Kidney tubule cell (primary cell): ENCODE results near the gene POM121C.
"Not testable (repeated sequence)": the region's sequence is repeated elsewhere in the genome, so short reads cannot be mapped to it uniquely, and the experiment has no call there.

Experiments used
- DNase-seq: peaks from one replicate; pipeline ENCODE4 v3.0.0-alpha.2; 2018; ENCODE audit warnings: low spot score

The POM121C gene

GRCh38 chr7:75423481-75423880 lies 62.6 kb downstream of the POM121C start:
- DNase-seq: not testable (repeated sequence)

GRCh38 chr7:75421798-75422710 lies 64.0 kb downstream of the POM121C start:
- DNase-seq: not testable (repeated sequence)

- not testable (repeated sequence) for DNase-seq
These were observed 65.9 kb downstream of the POM121C start for GRCh38 chr7:75420152-75420551.

GRCh38 chr7:75419693-75420092 lies 66.4 kb downstream of the POM121C start:
- not testable (repeated sequence) for DNase-seq

GRCh38 chr7:75419210-75419609 lies 66.9 kb downstream of the POM121C start:
- DNase-seq: not testable (repeated sequence)

GRCh38 chr7:75418292-75418858 lies 67.7 kb downstream of the POM121C start:
- DNase-seq: not testable (repeated sequence)

- not testable (repeated sequence) for DNase-seq
These were observed 69.3 kb downstream of the POM121C start for GRCh38 chr7:75416787-75417186.

- not testable (repeated sequence) for DNase-seq
These were observed 70.2 kb downstream of the POM121C start for GRCh38 chr7:75415829-75416373.

- not testable (repeated sequence) for DNase-seq
These were observed 70.7 kb downstream of the POM121C start for GRCh38 chr7:75415428-75415817.

- DNase-seq: peak; percentile 25
These were observed 71.2 kb downstream of the POM121C start for GRCh38 chr7:75414708-75415427.

GRCh38 chr7:75414204-75414603 lies 71.9 kb downstream of the POM121C start:
- not testable (repeated sequence) for DNase-seq

GRCh38 chr7:75410823-75411173 lies 75.3 kb downstream of the POM121C start:
- DNase-seq: not testable (repeated sequence)

- not testable (repeated sequence) for DNase-seq
These were observed 75.9 kb downstream of the POM121C start for GRCh38 chr7:75409880-75410822.

- not testable (repeated sequence) for DNase-seq
These were observed 81.4 kb downstream of the POM121C start for GRCh38 chr7:75404663-75405062.

- DNase-seq: not testable (repeated sequence)
These were observed 82.3 kb downstream of the POM121C start for GRCh38 chr7:75403455-75404443.

- DNase-seq: not testable (repeated sequence)
These were observed 85.5 kb downstream of the POM121C start for GRCh38 chr7:75400575-75400974.

- not testable (repeated sequence) for DNase-seq
These were observed 87.1 kb downstream of the POM121C start for GRCh38 chr7:75398771-75399700.

- DNase-seq: not testable (repeated sequence)
These were observed 88.2 kb downstream of the POM121C start for GRCh38 chr7:75397865-75398264.

- DNase-seq: not testable (repeated sequence)
These were observed 90.8 kb downstream of the POM121C start, which contains the start of gene TRIM73 for GRCh38 chr7:75395329-75395728. Gene TRIM73, plus strand, starts transcription at chr7:75395629. Its CDS starts 3,305 bp downstream, at chr7:75398934.
